Measurements from ENCODE around the gene INO80D. TPM values are rescaled to one million over a fixed set of nuclear protein-coding genes. Genes with fewer than 3 reads are reported as not detected.

Gene INO80D
- total RNA-seq, 1 experiment from 2014 or later = 46.0 TPM

DNA sequence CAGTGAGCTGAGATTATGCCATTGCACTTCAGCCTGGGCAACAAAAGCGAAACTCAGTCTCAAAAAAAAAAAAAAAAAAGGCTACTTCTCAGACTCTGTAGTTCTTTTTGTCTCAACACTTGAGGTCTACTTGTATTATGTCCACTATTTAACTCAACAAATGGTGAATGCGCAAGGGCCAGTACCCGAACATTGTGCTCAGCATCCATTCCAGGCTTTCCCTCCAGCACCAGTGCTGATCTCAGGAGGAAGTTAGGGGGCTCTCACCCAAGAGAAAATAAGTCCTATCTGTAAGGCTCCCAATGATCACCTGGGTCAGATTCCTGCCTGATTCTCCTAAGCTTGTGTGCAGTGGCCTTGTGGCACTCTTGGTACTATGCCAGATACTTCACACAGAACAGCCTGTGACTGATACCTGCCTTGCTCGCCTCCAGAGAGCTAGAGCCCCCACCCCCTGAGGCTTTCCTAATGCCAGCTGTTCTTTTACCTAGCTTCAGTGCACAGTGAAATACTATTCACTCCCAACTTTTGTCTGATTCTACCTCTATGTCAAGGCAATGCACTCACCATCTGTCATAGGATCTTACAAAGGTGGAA is 74.9 kb downstream of the INO80D start:
- no peaks in the 10 kb centered on the region for H3K79me2 ChIP-seq (ENCODE audit: insufficient read depth, low read length)
- no peaks in the 10 kb centered on the region for H3K27me3 ChIP-seq (ENCODE audit: insufficient read depth, low read length)
- no peak overlapping the region for H3K4me2 ChIP-seq (ENCODE audit: insufficient read depth, insufficient read length, low read length)
- H2BK20ac ChIP-seq (ENCODE audit: low read depth, low read length, poor library complexity, severe bottlenecking) = no peak overlapping the region
- H3K4me1 Mint-ChIP-seq = no peaks in the 10 kb centered on the region
- no peak overlapping the region for H3K23ac ChIP-seq (ENCODE audit: insufficient read length, low read depth, low read length)
- no peak overlapping the region for H3K27ac ChIP-seq (ENCODE audit: insufficient read length, low read depth, low read length)
- H2BK15ac ChIP-seq (ENCODE audit: low read depth, low read length) = no peak overlapping the region
- H3K27ac Mint-ChIP-seq = peak overlapping the region in 2 of 3 experiments; percentile 70 to 81; a peak in 1 of 7 replicates
- H3K56ac ChIP-seq (ENCODE audit: insufficient read length, low read depth, low read length) = no peak overlapping the region
- H2BK5ac ChIP-seq (ENCODE audit: insufficient read length, low read length) = no peak overlapping the region
- no peak overlapping the region for H3K9ac ChIP-seq (ENCODE audit: extremely low read depth, insufficient read length, low read length)
- H2BK12ac ChIP-seq (ENCODE audit: insufficient read length, low read depth, low read length) = no peak overlapping the region
- H3K18ac ChIP-seq (ENCODE audit: insufficient read length, low read depth, low read length) = no peak overlapping the region
- H3T11ph ChIP-seq (ENCODE audit: low read length) = no peak overlapping the region
- WGBS (ENCODE audit: extremely low coverage, insufficient read length, low lambda C conversion rate) = no CpG with 5 or more reads among the region's 4 CpGs
- H2BK120ac ChIP-seq (ENCODE audit: low read depth, low read length, poor library complexity, severe bottlenecking) = no peak overlapping the region
- TF ChIP-seq, protein P1, sequence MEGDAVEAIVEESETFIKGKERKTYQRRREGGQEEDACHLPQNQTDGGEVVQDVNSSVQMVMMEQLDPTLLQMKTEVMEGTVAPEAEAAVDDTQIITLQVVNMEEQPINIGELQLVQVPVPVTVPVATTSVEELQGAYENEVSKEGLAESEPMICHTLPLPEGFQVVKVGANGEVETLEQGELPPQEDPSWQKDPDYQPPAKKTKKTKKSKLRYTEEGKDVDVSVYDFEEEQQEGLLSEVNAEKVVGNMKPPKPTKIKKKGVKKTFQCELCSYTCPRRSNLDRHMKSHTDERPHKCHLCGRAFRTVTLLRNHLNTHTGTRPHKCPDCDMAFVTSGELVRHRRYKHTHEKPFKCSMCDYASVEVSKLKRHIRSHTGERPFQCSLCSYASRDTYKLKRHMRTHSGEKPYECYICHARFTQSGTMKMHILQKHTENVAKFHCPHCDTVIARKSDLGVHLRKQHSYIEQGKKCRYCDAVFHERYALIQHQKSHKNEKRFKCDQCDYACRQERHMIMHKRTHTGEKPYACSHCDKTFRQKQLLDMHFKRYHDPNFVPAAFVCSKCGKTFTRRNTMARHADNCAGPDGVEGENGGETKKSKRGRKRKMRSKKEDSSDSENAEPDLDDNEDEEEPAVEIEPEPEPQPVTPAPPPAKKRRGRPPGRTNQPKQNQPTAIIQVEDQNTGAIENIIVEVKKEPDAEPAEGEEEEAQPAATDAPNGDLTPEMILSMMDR (conservative IDR thresholded peaks at IDR 0.05) = no peak
- no peak overlapping the region for H4K91ac ChIP-seq (ENCODE audit: insufficient read length, low read depth, low read length)
- H4K8ac ChIP-seq (replicated peaks; ENCODE audit: insufficient read length, low read depth, low read length) = no peak overlapping the region
- no peaks in the 10 kb centered on the region for H3K23me2 ChIP-seq (ENCODE audit: insufficient read length, low read depth, low read length, poor library complexity, severe bottlenecking)
- H2AFZ ChIP-seq (ENCODE audit: low read length) = no peak overlapping the region
- peaks cover 42 to 85% (median 62%) of the 10 kb centered on the region in 3 experiments for H3K36me3 Mint-ChIP-seq (ENCODE audit: insufficient read depth in 1 of 3, low read depth in 3 of 3)
- H4K20me1 ChIP-seq (ENCODE audit: control insufficient read depth, insufficient read depth, insufficient read length) = no peaks in the 10 kb centered on the region
- no peak overlapping the region for H3K4ac ChIP-seq (ENCODE audit: low read depth, low read length)
- no peak overlapping the region for H2AK5ac ChIP-seq (ENCODE audit: insufficient read length, low read length)
- no peak overlapping the region for H3K4me3 Mint-ChIP-seq
- H3K27me3 Mint-ChIP-seq (ENCODE audit: low read depth) = no peaks in the 10 kb centered on the region
- H3K4me1 ChIP-seq (ENCODE audit: insufficient read depth, low read length) = no peaks in the 10 kb centered on the region
- no peak overlapping the region for H4K5ac ChIP-seq (ENCODE audit: insufficient read length, low read depth, low read length)
- no peak for DNase-seq
- no peaks in the 10 kb centered on the region for H3K79me1 ChIP-seq (ENCODE audit: insufficient read depth, low read depth, low read length, poor library complexity, severe bottlenecking)
- peaks cover 8 to 15% of the 10 kb centered on the region in 2 experiments for H3K9me3 Mint-ChIP-seq
- H3K9me3 ChIP-seq (ENCODE audit: control insufficient read depth, low read depth, low read length) = peaks cover 4% of the 10 kb centered on the region
- H3K14ac ChIP-seq (ENCODE audit: insufficient read depth, low read length) = no peak overlapping the region

Data from H9 (cell line).